T-helper 9 cell (primary cell): Measurements from ENCODE around the gene TMEM200B.
"Not testable (repeated sequence)": the region's sequence is repeated elsewhere in the genome, so short reads cannot be mapped to it uniquely, and the experiment has no call there.

Experiments used
- DNase-seq: peaks from one replicate; pipeline ENCODE4 v3.0.0-alpha.2; 2020

The TMEM200B gene

DNA sequence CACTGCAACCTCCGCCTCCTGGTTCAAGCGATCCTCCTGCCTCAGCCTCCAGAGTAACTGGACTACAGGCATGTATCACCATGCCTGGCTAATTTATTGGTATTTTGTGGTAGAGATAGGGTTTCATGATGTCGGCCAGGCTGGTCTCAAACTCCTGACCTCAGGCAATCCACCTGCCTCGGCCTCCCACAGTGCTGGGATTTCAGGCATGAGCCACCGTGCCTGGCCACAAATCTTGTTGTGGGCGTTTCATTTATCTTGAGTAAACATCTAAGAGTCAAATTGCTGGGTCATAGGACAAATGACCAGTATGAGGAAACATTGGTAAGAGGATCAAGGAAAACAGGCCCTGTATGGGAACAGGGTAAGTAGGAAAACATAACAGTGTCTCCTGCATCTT, 17.9 kb downstream of the TMEM200B start:
- DNase-seq = no peak

DNA sequence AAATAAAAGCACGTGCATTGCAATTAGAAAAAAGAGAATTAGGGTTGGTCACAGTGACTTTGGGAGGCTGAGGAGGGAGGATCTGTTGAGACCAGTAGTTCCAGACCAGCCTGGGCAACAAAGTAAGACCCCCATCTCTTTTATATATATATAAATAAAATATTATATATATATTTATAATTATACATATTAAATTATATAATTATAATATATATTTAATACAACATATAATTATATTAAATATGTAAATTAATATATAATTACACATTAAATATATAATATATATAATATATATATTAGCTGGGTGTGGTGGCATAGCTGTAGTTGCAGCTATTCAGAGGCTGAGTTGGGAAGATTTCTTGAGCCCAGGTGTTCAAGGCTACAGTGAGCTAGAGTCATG, 23.2 kb downstream of the TMEM200B start:
- no peak for DNase-seq

DNA sequence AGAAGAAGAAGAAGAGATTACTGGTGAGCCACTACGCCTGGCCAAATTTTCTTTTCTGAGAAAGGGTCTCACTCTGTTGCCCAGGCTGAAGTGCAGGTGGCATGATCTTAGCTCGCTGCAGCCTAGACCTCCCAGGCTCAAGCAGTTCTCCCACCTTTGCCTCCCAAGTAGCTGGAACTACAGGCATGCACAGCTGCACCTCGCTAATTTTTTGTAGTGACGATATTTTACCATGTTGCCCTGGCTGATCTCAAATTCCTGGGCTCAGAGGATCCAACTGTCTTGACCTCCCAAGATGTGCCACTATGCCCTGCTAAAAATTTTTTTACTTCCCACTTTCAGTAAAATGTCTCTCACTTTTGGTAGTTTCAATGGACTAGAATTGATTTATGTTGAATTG, 24.4 kb downstream of the TMEM200B start:
- DNase-seq = no peak

DNA sequence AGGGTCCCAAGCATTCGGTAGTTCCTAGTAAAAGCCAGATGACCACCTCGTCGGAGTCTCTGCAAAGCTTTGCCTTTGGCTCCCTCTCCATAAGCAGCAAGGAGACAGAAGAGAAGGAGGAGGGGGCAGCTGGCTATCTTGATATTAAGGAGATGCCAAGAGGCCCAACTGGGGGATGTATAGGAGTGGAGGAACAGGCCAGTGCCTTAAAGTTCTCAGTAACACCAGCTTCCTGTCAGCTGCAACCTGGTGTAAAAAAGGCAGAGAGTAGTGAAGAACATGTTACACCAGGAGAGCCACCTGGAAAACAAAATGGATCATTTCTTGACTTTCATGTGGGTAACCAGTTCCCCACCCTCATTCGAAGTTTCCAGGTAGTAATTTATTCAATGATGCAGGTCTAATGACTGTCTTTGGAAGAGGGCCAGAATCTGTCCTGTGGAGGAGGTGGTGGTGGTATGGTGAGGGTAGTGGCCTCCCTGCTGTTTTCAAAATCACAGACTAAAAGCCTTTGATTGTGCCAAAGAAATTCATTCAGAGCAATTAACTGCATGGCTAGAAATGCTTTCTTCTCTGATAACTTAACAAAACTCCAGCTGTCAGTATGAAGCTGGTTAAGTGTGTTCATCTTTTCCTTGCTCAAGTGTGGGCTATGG, 27.3 kb downstream of the TMEM200B start:
- no peak for DNase-seq

DNA sequence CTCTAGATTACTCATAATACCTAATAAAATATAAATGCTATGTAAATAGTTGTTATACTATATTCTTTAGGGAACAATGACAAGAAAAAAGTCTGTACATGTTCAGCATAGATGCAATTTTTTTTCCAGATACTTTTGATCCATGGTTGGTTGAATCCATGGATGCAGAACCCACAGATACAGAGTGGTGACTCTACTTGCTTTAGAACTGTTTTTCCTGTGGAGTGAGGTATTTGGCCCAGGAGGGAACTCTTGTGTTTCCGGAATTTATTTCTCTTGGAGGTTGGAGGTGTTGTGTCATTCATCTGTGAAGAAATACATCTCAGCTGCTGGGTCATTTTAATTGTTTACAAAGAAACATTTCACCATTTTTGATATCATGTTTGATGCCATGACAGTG, 28.7 kb downstream of the TMEM200B start:
- DNase-seq = no peak

DNA sequence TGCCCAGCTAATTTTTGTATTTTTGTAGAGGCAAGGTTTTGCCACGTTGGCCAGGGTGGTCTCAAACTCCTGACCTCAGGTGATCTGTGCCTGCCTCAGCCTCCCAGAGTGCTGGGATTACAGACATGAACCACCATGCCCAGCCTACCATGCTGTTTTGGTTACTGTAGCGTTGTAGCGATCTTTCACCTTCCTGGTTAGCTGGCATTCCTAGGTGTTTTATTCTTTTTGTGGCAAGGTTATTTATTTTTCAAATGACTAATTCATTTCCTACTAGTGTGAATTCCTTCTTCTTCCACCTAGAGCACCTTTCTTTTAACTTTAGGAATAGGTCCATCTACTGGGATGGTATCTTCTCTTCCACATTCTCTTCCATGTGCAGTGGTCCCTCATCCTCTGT, 29.3 kb downstream of the TMEM200B start:
- no peak for DNase-seq

DNA sequence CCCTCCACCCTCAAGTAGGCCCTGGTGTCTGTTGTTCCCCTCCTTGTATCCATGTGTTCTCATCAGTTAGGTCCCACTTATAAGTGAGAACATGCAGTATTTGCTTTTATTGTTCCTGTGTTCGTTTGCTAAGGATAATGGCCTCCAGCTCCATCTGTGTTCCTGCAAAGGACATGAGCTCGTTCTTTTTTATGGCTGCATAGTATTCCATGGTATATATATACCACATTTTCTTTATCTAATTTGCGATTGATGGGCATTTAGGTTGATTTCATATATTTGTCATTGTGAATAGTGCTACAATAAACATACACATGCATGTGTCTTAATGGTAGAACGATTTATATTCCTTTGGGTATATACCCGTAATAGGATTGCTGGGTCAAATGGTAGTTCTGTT, 31.0 kb downstream of the TMEM200B start:
- not testable (repeated sequence) for DNase-seq

DNA sequence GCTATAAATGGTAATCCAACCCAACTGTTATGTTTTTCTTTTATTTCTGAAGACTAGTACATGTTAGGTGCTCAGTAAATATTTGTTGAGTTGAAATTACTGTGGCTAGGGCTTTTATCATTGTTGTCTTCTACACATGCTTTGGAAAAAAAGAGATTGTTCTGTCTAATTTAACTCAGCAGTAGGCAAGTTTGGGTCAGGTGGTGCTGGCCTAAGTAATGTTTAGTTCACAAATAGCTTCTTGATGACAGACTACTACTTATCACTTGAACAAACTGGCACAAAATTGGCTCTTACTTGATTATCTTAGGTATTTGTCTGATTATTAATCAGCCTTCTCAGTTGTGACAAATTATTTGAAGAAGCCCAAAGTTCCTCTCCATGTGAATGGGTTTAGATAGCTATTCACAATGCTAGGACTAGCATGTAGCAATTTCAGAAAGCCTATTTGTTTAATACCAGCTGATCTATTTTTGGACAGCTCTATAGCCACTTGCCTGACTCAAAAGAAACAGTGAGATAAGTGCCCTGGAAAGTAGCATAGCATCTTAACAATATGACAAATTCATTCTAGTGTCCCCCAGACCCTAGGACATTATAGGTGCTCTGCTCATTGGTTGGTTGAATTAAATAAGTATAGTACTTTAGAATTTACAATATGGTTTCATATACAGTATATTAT, 32.6 kb downstream of the TMEM200B start:
- DNase-seq = no peak

DNA sequence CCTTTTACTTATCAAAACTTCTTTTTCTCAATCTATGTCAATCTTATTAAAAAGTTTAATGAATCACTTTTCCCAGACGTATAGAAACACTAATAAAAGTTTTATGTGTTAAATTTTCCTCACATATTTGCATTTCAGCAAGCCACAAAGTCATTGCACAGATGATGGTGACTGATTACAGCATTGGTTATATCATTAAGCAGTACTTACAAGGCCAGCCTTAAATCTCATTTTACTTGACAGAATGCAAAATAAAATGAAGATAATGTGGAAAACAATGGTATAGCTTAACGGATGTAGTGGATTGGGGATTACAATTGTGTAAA, 39.5 kb downstream of the TMEM200B start:
- DNase-seq = no peak

DNA sequence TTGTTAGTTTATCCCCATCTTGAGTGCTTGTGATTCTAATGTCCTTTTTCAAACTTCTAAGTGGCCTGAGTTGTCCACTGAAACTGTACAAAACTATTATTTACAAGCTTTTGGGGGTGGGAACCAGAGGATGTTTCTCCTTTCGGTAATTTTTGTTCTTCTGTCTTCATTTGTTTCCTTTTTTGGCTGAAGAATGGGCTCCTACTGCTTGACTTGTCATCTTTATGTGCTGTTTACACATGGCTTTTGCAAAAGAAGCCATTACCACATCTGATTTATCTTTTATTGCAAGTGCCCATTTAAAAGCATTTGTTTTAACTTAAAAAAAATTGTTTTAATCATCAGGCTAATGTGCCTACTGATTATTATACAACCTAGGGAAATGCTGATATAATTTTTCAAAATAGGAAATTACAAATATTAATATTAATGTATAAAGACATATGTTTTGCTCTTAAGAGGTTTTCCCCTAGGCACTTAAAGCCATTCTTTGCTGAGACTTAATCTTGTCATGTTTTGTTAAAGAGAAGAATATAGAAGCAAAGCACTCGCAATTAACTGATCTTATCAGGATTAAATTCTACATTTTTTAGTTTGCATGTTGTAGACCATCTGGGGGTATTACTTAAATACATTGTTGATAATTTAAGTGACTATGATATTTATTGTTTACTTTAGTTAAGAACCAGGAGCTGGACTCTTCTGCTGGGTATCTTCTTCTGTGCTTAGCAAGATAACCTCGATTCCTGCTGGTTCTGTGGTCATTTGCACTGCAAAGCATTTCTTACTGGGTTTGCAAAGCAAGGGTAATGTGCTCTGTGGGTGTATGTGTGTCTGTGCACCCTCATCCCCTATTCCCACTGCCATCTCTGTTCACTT, 40.1 kb downstream of the TMEM200B start:
- no peak for DNase-seq

DNA sequence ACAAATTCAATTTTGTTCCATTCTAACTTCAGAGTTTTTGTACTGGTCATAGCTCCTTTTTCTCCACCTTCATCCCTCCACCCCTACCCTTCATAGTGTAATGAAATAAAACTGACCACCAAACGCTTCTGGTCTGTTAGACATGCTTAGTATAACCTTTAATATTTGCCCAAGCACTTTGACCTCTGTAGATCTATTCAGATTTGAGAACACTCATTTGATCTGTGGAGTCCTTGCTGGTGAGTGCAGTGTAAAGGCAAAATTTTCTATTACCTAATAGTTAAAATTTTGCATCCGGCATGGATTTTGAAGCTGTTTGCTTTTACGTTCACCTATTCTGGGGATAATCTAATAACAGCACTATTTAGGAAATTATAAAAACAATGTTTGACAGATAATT, 41.2 kb downstream of the TMEM200B start:
- DNase-seq = no peak

DNA sequence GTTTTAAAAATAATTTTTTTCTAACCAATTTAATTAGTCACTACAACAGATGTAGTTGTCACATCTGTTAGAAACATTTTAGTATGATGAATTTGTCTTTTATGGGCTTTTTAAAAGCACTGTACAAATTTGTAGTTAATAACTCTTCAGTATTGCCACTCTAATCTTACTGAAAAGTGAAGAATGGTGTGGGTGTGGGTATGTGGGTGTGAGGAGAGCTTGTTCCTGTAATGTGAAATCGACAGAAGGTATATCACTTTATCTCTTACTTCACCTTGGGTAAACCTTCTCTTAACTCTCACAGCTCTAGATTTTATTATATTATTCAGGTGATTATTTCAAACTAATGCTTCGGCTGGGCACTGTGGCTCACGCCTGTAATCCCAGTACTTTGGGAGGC, 42.5 kb downstream of the TMEM200B start:
- DNase-seq = no peak

DNA sequence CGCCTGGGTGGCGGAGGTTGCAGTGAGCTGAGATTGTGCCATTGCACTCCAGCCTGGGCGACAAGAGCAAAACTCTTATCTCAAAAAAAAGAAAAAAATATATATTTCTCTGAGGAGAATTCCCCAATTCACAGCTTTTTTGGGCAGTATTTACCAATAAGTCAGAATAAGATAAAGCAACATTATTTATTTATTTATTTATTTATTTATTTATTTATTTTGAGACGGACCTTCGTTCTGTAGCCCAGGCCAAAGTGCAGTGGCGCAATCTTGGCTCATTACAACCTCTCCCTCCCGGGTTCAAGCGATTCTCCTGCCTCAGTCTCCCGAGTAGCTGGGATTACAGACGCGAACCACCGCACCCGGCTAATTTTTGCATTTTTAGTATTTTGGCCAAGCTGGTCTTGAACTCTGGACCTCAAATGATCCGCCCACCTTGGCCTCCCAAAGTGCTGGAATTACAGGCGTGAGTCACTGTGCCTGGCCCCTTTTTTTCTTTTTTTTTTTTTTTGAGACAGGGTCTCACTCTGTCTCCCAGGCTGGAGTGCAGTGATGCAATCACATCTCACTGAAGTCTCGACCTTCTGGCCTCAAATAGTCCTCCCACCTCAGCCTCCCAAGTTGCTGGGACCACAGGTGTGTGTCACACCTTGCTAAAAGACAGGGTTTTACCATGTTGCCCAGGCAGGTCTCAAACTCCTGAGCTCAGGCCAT, 43.6 kb downstream of the TMEM200B start:
- DNase-seq = not testable (repeated sequence)

DNA sequence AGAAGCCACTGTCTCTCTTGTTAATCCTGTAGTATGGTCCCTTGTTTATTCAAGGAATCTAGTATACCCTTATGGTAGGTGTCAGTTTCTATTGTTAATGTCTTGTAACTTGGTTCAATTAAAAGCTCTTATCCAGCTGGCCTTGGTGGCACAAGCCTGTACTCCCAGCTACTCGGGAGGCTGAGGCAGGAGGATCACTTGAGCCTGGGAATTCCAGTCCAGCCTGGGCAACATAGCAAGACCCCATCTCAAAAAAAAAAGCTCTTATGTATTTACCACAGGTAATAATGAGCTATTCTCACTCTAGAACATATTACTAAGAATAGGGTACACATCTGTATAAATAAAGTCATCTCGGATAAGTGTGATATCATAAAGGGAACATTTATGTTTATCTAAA, 46.5 kb downstream of the TMEM200B start:
- no peak for DNase-seq
